Left lung (tissue), 10 donors: ENCODE measurements around the gene ALKBH1. TPM values are rescaled to one million over a fixed set of nuclear protein-coding genes. Genes with fewer than 3 reads are reported as not detected.
"Not testable (repeated sequence)": the region's sequence is repeated elsewhere in the genome, so short reads cannot be mapped to it uniquely, and the experiment has no call there.

Source experiments
- ATAC-seq: fragments of 200-7000 bp; cut with Tn5 transposase; one replicate; pipeline ENCODE4 v1.9.1; 2020; ENCODE audit warnings: moderate library complexity
- DNase-seq, 4 donors: peaks; one replicate each; pipeline ENCODE4 v3.0.0-alpha.2; 2013 to 2020
- H3K27ac ChIP-seq, 2 donors: fragments of 200-600 bp; sonication (generic) in 1 of 2; one replicate each; pipeline versions ENCODE4 v1.5.0 to v1.8.0; 2020 to 2021
- H3K27me3 ChIP-seq, 2 donors: fragments of 200-600 bp; sonication (generic) in 1 of 2; one replicate each; pipeline versions ENCODE4 v1.5.0 to v1.8.0; 2020 to 2021
- H3K36me3 ChIP-seq, 2 donors: fragments of 200-600 bp; sonication (generic) in 1 of 2; one replicate each; pipeline versions ENCODE4 v1.5.0 to v1.8.0; 2020 to 2021
- H3K4me1 ChIP-seq, 2 donors: fragments of 200-600 bp; one replicate each; pipeline ENCODE4 v1.8.0; 2021
- H3K4me3 ChIP-seq, 2 donors: fragments of 200-600 bp; sonication (generic) in 1 of 2; one replicate each; pipeline versions ENCODE4 v1.5.0 to v1.8.0; 2020 to 2021; ENCODE audit warnings: mild to moderate bottlenecking in 1 of 2
- H3K9me3 ChIP-seq, 2 donors: fragments of 200-600 bp; sonication (generic) in 1 of 2; one replicate each; pipeline versions ENCODE4 v1.5.0 to v1.8.0; 2020 to 2021
- intact Hi-C, 2 donors: fragments of 100-400 bp; cut with DNase I; formaldehyde crosslinking; loops; one replicate each; pipeline versions ENCODE4 v1.11.2 to v1.14.2; 2022
- polyA plus RNA-seq, 6 donors: library from polyadenylated mRNA; unstranded; fragments of 120-200 nt; gene quantifications; one replicate each; pipeline ENCODE4 v1.2.1, GENCODE V29; 2013; ENCODE audit not compliant: insufficient read length in 6 of 6
- total RNA-seq, 2 donors: library from RNA; stranded (reverse); fragmentation: NEBNext Ultra II Directional; extraction: Animal tissue kit (Norgen Biotek cat#: 25700); gene quantifications; one replicate each; pipeline ENCODE4 v1.2.1, GENCODE V29; 2021
- TF ChIP-seq, protein P1 (sequence below), 2 donors: fragments of 200-600 bp; sonication (generic) in 1 of 2; IDR thresholded peaks; one replicate each; pipeline versions ENCODE4 v1.5.0 to v1.8.0; 2021; ENCODE audit warnings: antibody characterized with exemption in 2 of 2
- donor health status: DM: no; HTN: yes; CAD: no.
- donor health status: DM: no; HTN: no; CAD: no.

Gene ALKBH1
- total and polyA plus RNA-seq, 8 donors, result 8.6 to 18.8 (median 14.9) TPM

DNA sequence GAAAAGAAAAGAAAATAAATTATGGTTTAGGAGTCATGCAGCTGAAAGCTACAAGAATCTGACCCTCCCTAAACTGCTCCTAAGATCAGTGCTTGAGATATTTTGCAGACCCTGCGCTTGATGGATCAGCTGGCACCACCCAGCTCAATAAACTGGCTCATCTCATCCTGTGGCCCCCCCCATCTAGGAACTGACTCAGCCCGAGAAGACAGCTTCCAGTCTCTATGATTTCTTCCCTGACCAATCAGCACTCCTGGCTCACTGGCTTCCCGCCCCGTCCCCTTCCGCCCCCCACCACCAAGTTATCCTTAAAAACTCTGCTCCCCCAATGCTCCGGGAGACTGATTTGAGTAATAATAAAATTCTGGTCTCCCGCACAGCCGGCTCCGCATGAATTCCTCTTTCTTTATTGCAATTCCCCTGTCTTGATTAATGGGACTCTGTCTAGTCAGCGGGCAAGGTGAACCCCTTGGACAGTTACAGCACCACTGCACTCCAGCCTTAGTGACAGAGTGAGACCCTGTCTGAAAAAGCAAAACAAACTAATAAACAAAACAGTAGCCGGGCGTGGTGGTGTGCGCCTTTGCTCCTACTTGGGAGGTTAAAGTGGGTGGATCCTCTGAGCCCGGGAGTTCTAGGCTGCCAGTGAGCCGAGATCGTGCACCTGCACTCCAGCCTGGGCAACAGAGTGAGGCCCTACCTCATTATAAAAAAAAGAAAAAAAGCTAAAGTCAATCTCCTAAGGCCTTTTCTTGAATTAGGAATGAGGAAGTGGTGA lies 66.9 kb downstream of the ALKBH1 start:
- DNase-seq (no peak), ATAC-seq (peak; percentile 6)
- intact Hi-C loops, result no loop called here
- H3K36me3 ChIP-seq, result no peaks in the 10 kb centered on the region
- peak overlapping the region; percentile 80 to 95 for H3K27ac ChIP-seq
- TF ChIP-seq, protein P1, sequence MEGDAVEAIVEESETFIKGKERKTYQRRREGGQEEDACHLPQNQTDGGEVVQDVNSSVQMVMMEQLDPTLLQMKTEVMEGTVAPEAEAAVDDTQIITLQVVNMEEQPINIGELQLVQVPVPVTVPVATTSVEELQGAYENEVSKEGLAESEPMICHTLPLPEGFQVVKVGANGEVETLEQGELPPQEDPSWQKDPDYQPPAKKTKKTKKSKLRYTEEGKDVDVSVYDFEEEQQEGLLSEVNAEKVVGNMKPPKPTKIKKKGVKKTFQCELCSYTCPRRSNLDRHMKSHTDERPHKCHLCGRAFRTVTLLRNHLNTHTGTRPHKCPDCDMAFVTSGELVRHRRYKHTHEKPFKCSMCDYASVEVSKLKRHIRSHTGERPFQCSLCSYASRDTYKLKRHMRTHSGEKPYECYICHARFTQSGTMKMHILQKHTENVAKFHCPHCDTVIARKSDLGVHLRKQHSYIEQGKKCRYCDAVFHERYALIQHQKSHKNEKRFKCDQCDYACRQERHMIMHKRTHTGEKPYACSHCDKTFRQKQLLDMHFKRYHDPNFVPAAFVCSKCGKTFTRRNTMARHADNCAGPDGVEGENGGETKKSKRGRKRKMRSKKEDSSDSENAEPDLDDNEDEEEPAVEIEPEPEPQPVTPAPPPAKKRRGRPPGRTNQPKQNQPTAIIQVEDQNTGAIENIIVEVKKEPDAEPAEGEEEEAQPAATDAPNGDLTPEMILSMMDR (IDR thresholded peaks at IDR 0.05), result no peak
- peaks cover 0 to 20% of the 10 kb centered on the region in 2 donors for H3K4me1 ChIP-seq
- peaks cover 0 to 3% of the 10 kb centered on the region in 2 donors for H3K9me3 ChIP-seq
- H3K27me3 ChIP-seq, result no peaks in the 10 kb centered on the region
- H3K4me3 ChIP-seq, result peak overlapping the region; percentile 38 to 52

DNA sequence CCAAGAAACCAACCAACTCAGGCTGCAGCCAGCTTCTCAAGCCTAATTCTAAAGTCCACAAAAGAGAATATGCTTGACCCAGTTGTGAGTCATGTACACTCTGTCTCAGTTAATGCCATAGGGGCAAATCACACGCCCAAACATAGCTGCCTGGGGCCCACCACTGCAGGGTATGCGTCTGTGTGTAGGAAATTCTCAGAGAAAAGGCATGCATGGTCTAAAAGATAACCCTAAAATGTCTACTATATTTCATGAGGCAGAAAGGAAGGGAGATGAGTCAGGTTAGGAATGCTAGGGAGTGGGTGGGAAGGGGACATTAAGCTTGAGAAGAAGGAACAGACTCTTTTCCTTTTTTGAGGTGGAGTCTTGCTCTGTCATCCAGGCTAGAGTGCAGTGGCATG lies 69.1 kb downstream of the ALKBH1 start:
- ATAC-seq (no peak), DNase-seq (no peak)
- Histone ChIP-seq H3K4me1 (peaks cover 0 to 20% of the 10 kb centered on the region in 2 donors), H3K36me3 (no peaks in the 10 kb centered on the region), H3K27me3 (no peaks in the 10 kb centered on the region), H3K9me3 (peaks cover 0 to 9% of the 10 kb centered on the region in 2 donors), H3K4me3 (no peak overlapping the region), H3K27ac (peak overlapping the region in 1 of 2 donors; percentile 45)
- intact Hi-C loops, result no loop called here
- TF ChIP-seq, protein P1 (IDR thresholded peaks at IDR 0.05), result no peak

- DNase-seq, intact Hi-C loops, H3K27me3 ChIP-seq, H3K4me1 ChIP-seq, H3K27ac ChIP-seq, H3K4me3 ChIP-seq, ATAC-seq, H3K36me3 ChIP-seq: not testable (repeated sequence)
- H3K9me3 ChIP-seq, result peaks cover 0 to 12% of the 10 kb centered on the region in 2 donors
These were observed 72.0 kb downstream of the ALKBH1 start for GRCh38 chr14:77635869-77636268.

GRCh38 chr14:77635466-77635865 lies 72.4 kb downstream of the ALKBH1 start:
- H3K4me1 ChIP-seq, H3K27me3 ChIP-seq, H3K4me3 ChIP-seq, H3K36me3 ChIP-seq, ATAC-seq, H3K27ac ChIP-seq, DNase-seq, intact Hi-C loops: not testable (repeated sequence)
- peaks cover 0 to 12% of the 10 kb centered on the region in 2 donors for H3K9me3 ChIP-seq

- H3K9me3 ChIP-seq, result peaks cover 0 to 13% of the 10 kb centered on the region in 2 donors
- intact Hi-C loops, result no loop called here
- no peak overlapping the region for H3K4me3 ChIP-seq
- ATAC-seq, result no peak
- DNase-seq, result no peak
- H3K27ac ChIP-seq, result no peak overlapping the region
- TF ChIP-seq, protein P1 (IDR thresholded peaks at IDR 0.05), result no peak
- H3K4me1 ChIP-seq, result no peaks in the 10 kb centered on the region
- no peaks in the 10 kb centered on the region for H3K36me3 ChIP-seq
- no peaks in the 10 kb centered on the region for H3K27me3 ChIP-seq
These were observed 77.7 kb downstream of the ALKBH1 start for GRCh38 chr14:77630111-77630510.

GRCh38 chr14:77625360-77625759 lies 82.5 kb downstream of the ALKBH1 start:
- H3K4me1 ChIP-seq, result no peaks in the 10 kb centered on the region
- H3K4me3 ChIP-seq, result no peak overlapping the region
- H3K27me3 ChIP-seq, result no peaks in the 10 kb centered on the region
- H3K9me3 ChIP-seq, result peaks cover 0 to 4% of the 10 kb centered on the region in 2 donors
- no peaks in the 10 kb centered on the region for H3K36me3 ChIP-seq
- ATAC-seq (no peak), DNase-seq (no peak)
- intact Hi-C loops, result no loop called here
- no peak overlapping the region for H3K27ac ChIP-seq
- TF ChIP-seq, protein P1 (IDR thresholded peaks at IDR 0.05), result no peak
